Subcutaneous adipose tissue (tissue), 4 donors: ENCODE data around the gene CDK19. TPM values are rescaled to one million over a fixed set of nuclear protein-coding genes. Genes with fewer than 3 reads are reported as not detected.

ENCODE experiments used
- total RNA-seq, 4 donors: library from RNA; depleted of rRNA; stranded (reverse); fragments of >200 nt; gene quantifications; one replicate each; pipeline ENCODE4 v1.1.0, GENCODE V29; 2016
- TF ChIP-seq, protein P1 (sequence below): fragments of 450-650 bp; IDR thresholded peaks from one replicate; pipeline ENCODE4 v1.5.1; 2016; ENCODE audit warnings: low read depth, mild to moderate bottlenecking, control low read depth, antibody characterized with exemption, moderate library complexity

CDK19 gene
- total RNA-seq, 4 donors from 2014 or later = 14.1 to 20.1 (median 16.2) TPM

DNA sequence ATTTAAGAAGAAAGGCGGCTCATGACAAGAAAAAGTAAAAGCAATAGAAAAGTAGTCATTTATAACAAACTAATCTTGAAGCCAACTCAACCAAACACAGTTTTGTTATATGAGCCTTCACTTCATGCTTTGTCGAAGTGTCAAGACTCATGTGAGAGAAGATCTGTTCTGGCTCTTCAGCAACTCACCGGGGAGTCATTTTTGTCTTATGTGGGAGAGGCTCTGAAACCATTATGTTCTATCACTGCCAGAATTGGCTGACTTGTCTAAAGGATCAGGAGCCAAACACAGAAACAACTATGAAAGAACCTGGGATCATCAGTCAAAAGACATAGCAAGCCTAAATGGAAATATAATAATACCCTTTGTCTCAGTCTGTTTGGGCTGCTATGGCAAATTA, 105.2 kb downstream of the CDK19 start:
- TF ChIP-seq, protein P1, sequence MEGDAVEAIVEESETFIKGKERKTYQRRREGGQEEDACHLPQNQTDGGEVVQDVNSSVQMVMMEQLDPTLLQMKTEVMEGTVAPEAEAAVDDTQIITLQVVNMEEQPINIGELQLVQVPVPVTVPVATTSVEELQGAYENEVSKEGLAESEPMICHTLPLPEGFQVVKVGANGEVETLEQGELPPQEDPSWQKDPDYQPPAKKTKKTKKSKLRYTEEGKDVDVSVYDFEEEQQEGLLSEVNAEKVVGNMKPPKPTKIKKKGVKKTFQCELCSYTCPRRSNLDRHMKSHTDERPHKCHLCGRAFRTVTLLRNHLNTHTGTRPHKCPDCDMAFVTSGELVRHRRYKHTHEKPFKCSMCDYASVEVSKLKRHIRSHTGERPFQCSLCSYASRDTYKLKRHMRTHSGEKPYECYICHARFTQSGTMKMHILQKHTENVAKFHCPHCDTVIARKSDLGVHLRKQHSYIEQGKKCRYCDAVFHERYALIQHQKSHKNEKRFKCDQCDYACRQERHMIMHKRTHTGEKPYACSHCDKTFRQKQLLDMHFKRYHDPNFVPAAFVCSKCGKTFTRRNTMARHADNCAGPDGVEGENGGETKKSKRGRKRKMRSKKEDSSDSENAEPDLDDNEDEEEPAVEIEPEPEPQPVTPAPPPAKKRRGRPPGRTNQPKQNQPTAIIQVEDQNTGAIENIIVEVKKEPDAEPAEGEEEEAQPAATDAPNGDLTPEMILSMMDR = no peak

DNA sequence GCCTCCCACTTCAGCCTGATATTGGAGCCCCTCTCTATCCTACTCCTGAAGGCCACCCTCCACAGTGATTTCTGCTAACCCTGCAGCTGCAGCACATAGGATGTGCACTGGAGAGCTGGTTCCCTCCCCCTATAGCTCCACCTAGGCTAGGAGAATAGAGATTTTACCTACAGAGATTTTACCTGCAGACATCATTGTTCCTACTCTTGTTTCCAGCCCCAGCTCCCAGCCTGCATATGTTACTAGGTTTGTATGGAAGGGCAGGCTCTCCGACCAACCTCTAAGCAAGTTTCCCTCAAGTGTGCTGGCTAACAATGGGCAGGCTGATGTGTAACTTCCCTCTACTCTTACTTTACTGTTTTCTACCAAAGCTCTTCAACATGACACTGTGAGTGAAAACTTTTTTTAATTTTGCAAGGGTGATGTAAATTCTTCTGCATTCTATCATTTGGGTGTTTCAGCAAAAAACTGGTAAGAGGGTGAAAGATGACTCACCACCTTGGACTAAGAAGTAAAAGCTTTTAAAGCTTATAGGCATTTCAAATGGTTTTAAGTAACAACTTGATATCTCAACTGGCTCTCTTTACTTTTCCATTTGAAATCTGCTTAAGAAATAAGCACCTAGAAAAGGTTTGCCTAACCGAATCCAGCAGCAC, 106.8 kb downstream of the CDK19 start:
- TF ChIP-seq, protein P1 = no peak

DNA sequence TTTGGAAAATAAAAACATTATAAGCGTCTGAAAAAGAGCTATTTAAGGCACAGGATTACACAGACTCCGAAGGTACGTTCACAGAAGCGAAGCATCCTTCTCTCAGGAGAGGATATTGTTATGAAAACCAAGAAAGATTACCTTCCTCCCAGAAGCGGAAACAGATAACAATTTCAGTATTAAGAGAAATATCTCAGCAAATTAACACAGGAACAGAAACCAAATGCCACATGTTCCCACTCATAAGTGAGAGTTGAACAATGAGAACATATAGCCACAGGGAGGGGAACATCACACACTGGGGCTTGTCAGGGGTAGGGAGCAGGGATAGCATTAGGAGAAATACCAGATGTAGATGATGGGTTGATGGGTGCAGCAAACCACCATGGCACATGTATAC, 109.7 kb downstream of the CDK19 start:
- TF ChIP-seq, protein P1 = no peak

DNA sequence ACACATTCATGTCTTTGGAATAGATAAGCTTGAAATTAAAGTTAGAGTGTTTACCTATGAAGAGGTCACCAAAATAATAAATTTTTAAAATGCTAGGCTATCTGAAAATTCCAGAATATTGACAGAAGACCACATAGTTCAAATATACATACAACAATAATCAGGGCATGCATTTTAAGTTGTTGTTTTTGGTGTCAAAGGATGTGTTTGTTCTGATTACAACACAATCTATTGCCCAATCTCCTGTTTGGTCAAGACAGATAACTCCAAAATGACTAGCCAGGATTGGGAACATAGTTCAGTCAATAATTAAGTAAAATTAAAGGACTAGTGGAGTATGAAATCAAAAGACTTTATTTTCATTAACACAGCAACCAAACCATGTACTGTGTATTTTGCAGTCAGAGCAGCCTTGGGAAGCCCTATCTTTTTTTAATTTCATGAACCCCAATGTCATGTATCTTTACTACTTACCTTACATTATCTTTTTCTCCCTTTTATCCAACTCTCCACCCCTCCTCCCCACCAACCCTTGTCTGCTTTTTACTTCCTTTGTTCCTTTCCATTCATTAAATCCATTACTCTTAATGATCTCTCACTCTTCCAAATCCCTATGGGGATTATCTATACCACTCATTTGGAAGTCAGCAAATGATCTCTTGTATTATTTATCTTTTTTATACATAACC, 111.2 kb downstream of the CDK19 start:
- TF ChIP-seq, protein P1 = no peak

DNA sequence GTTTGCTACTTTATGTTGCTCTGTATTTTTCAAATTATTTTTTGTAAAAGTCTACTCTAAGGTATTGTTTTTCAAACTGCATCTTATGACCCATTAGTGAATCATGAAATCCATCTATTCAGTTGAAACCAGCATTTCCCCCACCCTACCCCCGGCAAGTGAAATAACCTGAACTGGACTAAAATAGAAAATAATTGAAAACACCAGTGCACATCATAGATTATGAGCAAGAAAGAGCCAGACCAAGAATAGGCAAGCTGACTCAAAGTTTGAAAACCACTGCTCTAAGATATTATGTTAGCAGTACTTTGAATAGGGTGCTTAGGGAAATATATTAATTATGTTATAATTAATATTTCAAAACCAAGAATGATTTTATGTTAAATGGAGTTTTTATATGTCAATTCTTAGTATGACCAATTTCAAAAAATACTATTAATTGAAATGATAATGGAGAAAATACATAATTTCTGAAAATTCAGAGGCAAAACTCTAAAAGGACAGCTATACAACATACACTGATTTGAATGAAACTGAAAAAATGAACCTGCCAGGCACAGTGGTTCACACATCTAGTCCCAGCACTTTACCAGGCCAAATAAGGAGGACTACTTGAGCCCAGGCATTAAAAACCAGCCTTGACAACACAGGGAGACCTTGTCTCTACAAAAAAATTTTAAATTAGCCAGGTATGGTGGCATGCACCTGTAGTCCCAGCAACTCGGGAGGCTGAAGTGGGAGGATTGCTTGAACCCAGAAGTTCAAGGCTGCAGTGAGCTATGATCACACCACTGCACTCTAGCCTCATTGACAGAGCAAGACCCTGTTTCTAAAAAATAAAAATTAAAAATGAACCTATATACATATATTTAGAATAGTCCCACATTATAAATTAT, 112.0 kb downstream of the CDK19 start:
- TF ChIP-seq, protein P1 = no peak

DNA sequence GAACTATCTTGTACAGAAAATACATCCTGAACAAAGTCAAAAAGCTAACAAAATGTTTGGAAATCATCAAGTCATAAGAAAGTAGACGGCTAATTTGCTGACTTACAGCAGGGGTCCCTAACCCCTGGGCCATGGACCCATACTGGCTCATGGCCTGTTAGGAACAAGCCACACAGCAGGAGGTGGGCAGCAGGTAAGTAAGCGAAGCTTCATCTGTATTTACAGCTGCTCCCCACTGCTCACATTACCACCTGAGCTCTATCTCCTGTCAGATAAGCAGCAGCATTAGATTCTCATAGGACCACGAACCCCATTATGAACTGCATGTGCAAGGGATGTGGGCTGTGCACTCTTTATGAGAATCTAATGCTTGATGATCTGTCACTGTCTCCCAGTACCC, 115.5 kb downstream of the CDK19 start:
- TF ChIP-seq, protein P1 = no peak

DNA sequence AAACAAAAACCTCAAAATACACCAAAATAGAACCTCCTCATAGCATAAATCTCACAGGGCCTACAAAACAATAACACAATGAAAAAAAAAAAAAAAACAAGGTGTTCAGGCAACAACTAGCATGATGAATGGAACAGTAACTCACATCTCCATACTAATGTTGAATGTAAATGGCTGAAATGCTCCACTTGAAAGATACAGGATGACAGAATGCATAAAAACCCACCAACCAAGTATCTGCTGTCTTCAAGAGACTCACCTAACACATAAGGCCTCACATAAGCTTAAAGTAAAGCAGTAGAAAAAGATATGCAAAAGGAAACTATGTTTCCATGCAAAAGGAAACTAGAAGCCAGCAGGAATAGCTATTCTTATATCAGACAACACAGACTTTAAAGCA, 121.3 kb downstream of the CDK19 start:
- TF ChIP-seq, protein P1 = no peak
